ENCODE measurements around the gene EGLN2.
"Not testable (repeated sequence)": the region's sequence is repeated elsewhere in the genome, so short reads cannot be mapped to it uniquely, and the experiment has no call there.

The EGLN2 gene

GRCh38 chr19:40808021-40808325 is 9.0 kb downstream of the EGLN2 start:
- Histone ChIP-seq H3K27ac (ENCODE audit: insufficient read depth, low read depth, low read length, poor library complexity, severe bottlenecking) (no peak overlapping the region), H3K27me3 (ENCODE audit: control insufficient read depth, insufficient read depth, low read length, poor library complexity, severe bottlenecking) (peaks cover 14% of the 10 kb centered on the region), H3K36me3 (ENCODE audit: control insufficient read depth, insufficient read depth, low read length) (peaks cover 4% of the 10 kb centered on the region), H3K4me1 (ENCODE audit: control insufficient read depth, insufficient read depth, low read length) (peaks cover 42% of the 10 kb centered on the region), H3K4me3 (ENCODE audit: insufficient read depth, low read depth, low read length) (no peak overlapping the region), H3K9me3 (ENCODE audit: control insufficient read depth, low read length) (no peaks in the 10 kb centered on the region)
- 99 to 100% methylated on average over 2 of the region's 2 CpGs for WGBS, 2 experiments

GRCh38 chr19:40808497-40808896 is 9.5 kb downstream of the EGLN2 start:
- peaks cover 41% of the 10 kb centered on the region for H3K4me1 ChIP-seq (ENCODE audit: control insufficient read depth, insufficient read depth, low read length)
- no peaks in the 10 kb centered on the region for H3K9me3 ChIP-seq (ENCODE audit: control insufficient read depth, low read length)
- H3K36me3 ChIP-seq (ENCODE audit: control insufficient read depth, insufficient read depth, low read length): peaks cover 4% of the 10 kb centered on the region
- H3K4me3 ChIP-seq (ENCODE audit: insufficient read depth, low read depth, low read length): no peak overlapping the region
- H3K27me3 ChIP-seq (ENCODE audit: control insufficient read depth, insufficient read depth, low read length, poor library complexity, severe bottlenecking): peaks cover 16% of the 10 kb centered on the region
- no peak overlapping the region for H3K27ac ChIP-seq (ENCODE audit: insufficient read depth, low read depth, low read length, poor library complexity, severe bottlenecking)
- WGBS, 2 experiments: 96 to 97% methylated on average over 5 of the region's 5 CpGs

- peaks cover 16% of the 10 kb centered on the region for H3K27me3 ChIP-seq (ENCODE audit: control insufficient read depth, insufficient read depth, low read length, poor library complexity, severe bottlenecking)
- 95 to 96% methylated on average over 39 of the region's 39 CpGs for WGBS, 2 experiments
- H3K9me3 ChIP-seq (ENCODE audit: control insufficient read depth, low read length): no peaks in the 10 kb centered on the region
- H3K27ac ChIP-seq (ENCODE audit: insufficient read depth, low read depth, low read length, poor library complexity, severe bottlenecking): peak overlapping the region; percentile 26
- peaks cover 4% of the 10 kb centered on the region for H3K36me3 ChIP-seq (ENCODE audit: control insufficient read depth, insufficient read depth, low read length)
- H3K4me3 ChIP-seq (ENCODE audit: insufficient read depth, low read depth, low read length): no peak overlapping the region
- peaks cover 40% of the 10 kb centered on the region for H3K4me1 ChIP-seq (ENCODE audit: control insufficient read depth, insufficient read depth, low read length)
Measured at GRCh38 chr19:40809358-40810086, 10.5 kb downstream of the EGLN2 start.

- Histone ChIP-seq H3K27me3 (ENCODE audit: control insufficient read depth, insufficient read depth, low read length, poor library complexity, severe bottlenecking) (peaks cover 16% of the 10 kb centered on the region), H3K9me3 (ENCODE audit: control insufficient read depth, low read length) (no peaks in the 10 kb centered on the region), H3K27ac (ENCODE audit: insufficient read depth, low read depth, low read length, poor library complexity, severe bottlenecking) (peak overlapping the region; percentile 26), H3K4me1 (ENCODE audit: control insufficient read depth, insufficient read depth, low read length) (peaks cover 40% of the 10 kb centered on the region), H3K4me3 (ENCODE audit: insufficient read depth, low read depth, low read length) (peak overlapping the region; percentile 41), H3K36me3 (ENCODE audit: control insufficient read depth, insufficient read depth, low read length) (peaks cover 4% of the 10 kb centered on the region)
- 78 to 88% methylated on average over 10 to 11 of the region's 14 CpGs for whole genome bisulfite sequencing, 2 experiments
Measured at GRCh38 chr19:40810160-40810559, 11.2 kb downstream of the EGLN2 start.

- Histone ChIP-seq H3K27me3 (ENCODE audit: control insufficient read depth, insufficient read depth, low read length, poor library complexity, severe bottlenecking) (peaks cover 16% of the 10 kb centered on the region), H3K27ac (ENCODE audit: insufficient read depth, low read depth, low read length, poor library complexity, severe bottlenecking) (peak overlapping the region; percentile 44), H3K4me3 (ENCODE audit: insufficient read depth, low read depth, low read length) (peak overlapping the region; percentile 41), H3K4me1 (ENCODE audit: control insufficient read depth, insufficient read depth, low read length) (peaks cover 34% of the 10 kb centered on the region)
- WGBS, 2 experiments: 2 to 3% methylated on average over 29 to 40 of the region's 65 CpGs
- not testable (repeated sequence) for H3K36me3 ChIP-seq (ENCODE audit: control insufficient read depth, insufficient read depth, low read length); H3K9me3 ChIP-seq (ENCODE audit: control insufficient read depth, low read length)
Measured at GRCh38 chr19:40810649-40811408, 11.8 kb downstream of the EGLN2 start.

- peaks cover 16% of the 10 kb centered on the region for H3K27me3 ChIP-seq (ENCODE audit: control insufficient read depth, insufficient read depth, low read length, poor library complexity, severe bottlenecking)
- peaks cover 25% of the 10 kb centered on the region for H3K4me1 ChIP-seq (ENCODE audit: control insufficient read depth, insufficient read depth, low read length)
- peaks cover 4% of the 10 kb centered on the region for H3K36me3 ChIP-seq (ENCODE audit: control insufficient read depth, insufficient read depth, low read length)
- H3K4me3 ChIP-seq (ENCODE audit: insufficient read depth, low read depth, low read length): peak overlapping the region; percentile 37
- WGBS, 2 experiments: 15 to 19% methylated on average over 32 to 35 of the region's 35 CpGs
- H3K27ac ChIP-seq (ENCODE audit: insufficient read depth, low read depth, low read length, poor library complexity, severe bottlenecking): no peak overlapping the region
- no peaks in the 10 kb centered on the region for H3K9me3 ChIP-seq (ENCODE audit: control insufficient read depth, low read length)
Measured at GRCh38 chr19:40811478-40812341, 12.7 kb downstream of the EGLN2 start.

GRCh38 chr19:40812571-40812970 is 13.6 kb downstream of the EGLN2 start:
- Histone ChIP-seq H3K27me3 (ENCODE audit: control insufficient read depth, insufficient read depth, low read length, poor library complexity, severe bottlenecking) (peaks cover 16% of the 10 kb centered on the region), H3K4me1 (ENCODE audit: control insufficient read depth, insufficient read depth, low read length) (peaks cover 19% of the 10 kb centered on the region)
- H3K9me3 ChIP-seq (ENCODE audit: control insufficient read depth, low read length); H3K27ac ChIP-seq (ENCODE audit: insufficient read depth, low read depth, low read length, poor library complexity, severe bottlenecking); H3K36me3 ChIP-seq (ENCODE audit: control insufficient read depth, insufficient read depth, low read length); H3K4me3 ChIP-seq (ENCODE audit: insufficient read depth, low read depth, low read length): not testable (repeated sequence)
- WGBS, 2 experiments: 82 to 83% methylated on average over 7 of the region's 7 CpGs

GRCh38 chr19:40813182-40813581 is 14.2 kb downstream of the EGLN2 start:
- H3K4me1 ChIP-seq (ENCODE audit: control insufficient read depth, insufficient read depth, low read length): peaks cover 19% of the 10 kb centered on the region
- H3K9me3 ChIP-seq (ENCODE audit: control insufficient read depth, low read length): no peaks in the 10 kb centered on the region
- H3K27ac ChIP-seq (ENCODE audit: insufficient read depth, low read depth, low read length, poor library complexity, severe bottlenecking): no peak overlapping the region
- peaks cover 4% of the 10 kb centered on the region for H3K36me3 ChIP-seq (ENCODE audit: control insufficient read depth, insufficient read depth, low read length)
- peaks cover 16% of the 10 kb centered on the region for H3K27me3 ChIP-seq (ENCODE audit: control insufficient read depth, insufficient read depth, low read length, poor library complexity, severe bottlenecking)
- 78 to 94% methylated on average over 2 to 3 of the region's 4 CpGs for WGBS, 2 experiments
- no peak overlapping the region for H3K4me3 ChIP-seq (ENCODE audit: insufficient read depth, low read depth, low read length)

- H3K4me3 ChIP-seq (ENCODE audit: insufficient read depth, low read depth, low read length): no peak overlapping the region
- no peak overlapping the region for H3K27ac ChIP-seq (ENCODE audit: insufficient read depth, low read depth, low read length, poor library complexity, severe bottlenecking)
- H3K4me1 ChIP-seq (ENCODE audit: control insufficient read depth, insufficient read depth, low read length): peaks cover 13% of the 10 kb centered on the region
- H3K27me3 ChIP-seq (ENCODE audit: control insufficient read depth, insufficient read depth, low read length, poor library complexity, severe bottlenecking): peaks cover 16% of the 10 kb centered on the region
- no peaks in the 10 kb centered on the region for H3K36me3 ChIP-seq (ENCODE audit: control insufficient read depth, insufficient read depth, low read length)
- WGBS, 2 experiments: 68 to 78% methylated on average over 4 of the region's 4 CpGs
- H3K9me3 ChIP-seq (ENCODE audit: control insufficient read depth, low read length): no peaks in the 10 kb centered on the region
Measured at GRCh38 chr19:40815223-40815622, 16.2 kb downstream of the EGLN2 start.
